Measurements from ENCODE around the gene TRIM46.
"Not testable (repeated sequence)": the region's sequence is repeated elsewhere in the genome, so short reads cannot be mapped to it uniquely, and the experiment has no call there.

The TRIM46 gene

GRCh38 chr1:155187456-155187891 is 13.8 kb downstream of the TRIM46 start:
- DNase-seq = peak; percentile 34

DNA sequence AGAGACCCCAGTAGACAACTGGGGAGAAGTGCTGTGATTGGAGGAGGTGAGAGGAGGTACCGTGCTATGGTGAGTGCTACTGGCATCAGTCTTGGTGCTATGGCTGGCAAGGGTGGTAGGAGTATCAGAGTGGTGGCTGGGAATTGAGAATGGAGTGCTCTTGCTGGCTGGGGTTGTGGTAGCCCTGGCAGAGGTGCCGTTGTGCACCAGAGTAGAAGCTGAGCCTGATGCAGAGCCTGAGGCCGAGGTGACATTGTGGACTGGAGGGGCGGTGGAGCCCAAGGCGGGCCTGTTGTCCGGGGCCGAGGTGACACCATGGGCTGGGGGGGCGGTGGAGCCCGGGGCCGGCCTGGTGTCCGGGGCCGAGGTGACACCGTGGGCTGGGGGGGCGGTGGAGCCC is 14.6 kb downstream of the TRIM46 start:
- DNase-seq = no peak

DNA sequence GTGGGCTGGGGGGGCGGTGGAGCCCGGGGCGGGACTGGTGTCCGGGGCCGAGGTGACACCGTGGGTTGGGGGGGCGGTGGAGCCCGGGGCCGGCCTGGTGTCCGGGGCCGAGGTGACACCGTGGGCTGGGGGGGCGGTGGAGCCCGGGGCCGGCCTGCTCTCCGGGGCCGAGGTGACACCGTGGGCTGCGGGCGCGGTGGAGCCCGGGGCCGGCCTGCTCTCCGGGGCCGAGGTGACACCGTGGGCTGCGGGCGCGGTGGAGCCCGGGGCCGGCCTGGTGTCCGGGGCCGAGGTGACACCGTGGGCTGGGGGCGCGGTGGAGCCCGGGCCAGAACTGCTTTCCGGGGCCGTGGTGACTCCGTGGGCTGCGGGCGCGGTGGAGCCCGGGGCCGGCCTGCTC is 16.3 kb downstream of the TRIM46 start:
- DNase-seq = not testable (repeated sequence)

DNA sequence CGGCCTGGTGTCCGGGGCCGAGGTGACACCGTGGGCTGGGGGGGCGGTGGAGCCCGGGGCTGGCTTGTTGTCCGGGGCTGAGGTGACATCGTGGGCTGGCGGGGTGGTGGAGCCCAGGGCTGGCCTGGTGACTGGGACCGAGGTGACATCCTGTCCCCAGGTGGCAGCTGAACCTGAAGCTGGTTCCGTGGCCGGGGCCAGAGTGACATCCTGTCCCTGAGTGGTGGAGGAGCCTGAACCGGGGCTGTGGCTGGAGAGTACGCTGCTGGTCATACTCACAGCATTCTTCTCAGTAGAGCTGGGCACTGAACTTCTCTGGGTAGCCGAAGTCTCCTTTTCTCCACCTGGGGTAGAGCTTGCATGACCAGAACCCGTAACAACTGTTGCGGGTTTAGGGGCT is 18.3 kb downstream of the TRIM46 start:
- DNase-seq = no peak

- DNase-seq = no peak
Measured at GRCh38 chr1:155192346-155193274, 19.0 kb downstream of the TRIM46 start.

- DNase-seq = peak; percentile 93
Measured at GRCh38 chr1:155193275-155193990, 19.8 kb downstream of the TRIM46 start.

- DNase-seq = not testable (repeated sequence)
Measured at GRCh38 chr1:155193991-155194240, 20.3 kb downstream of the TRIM46 start.

DNA sequence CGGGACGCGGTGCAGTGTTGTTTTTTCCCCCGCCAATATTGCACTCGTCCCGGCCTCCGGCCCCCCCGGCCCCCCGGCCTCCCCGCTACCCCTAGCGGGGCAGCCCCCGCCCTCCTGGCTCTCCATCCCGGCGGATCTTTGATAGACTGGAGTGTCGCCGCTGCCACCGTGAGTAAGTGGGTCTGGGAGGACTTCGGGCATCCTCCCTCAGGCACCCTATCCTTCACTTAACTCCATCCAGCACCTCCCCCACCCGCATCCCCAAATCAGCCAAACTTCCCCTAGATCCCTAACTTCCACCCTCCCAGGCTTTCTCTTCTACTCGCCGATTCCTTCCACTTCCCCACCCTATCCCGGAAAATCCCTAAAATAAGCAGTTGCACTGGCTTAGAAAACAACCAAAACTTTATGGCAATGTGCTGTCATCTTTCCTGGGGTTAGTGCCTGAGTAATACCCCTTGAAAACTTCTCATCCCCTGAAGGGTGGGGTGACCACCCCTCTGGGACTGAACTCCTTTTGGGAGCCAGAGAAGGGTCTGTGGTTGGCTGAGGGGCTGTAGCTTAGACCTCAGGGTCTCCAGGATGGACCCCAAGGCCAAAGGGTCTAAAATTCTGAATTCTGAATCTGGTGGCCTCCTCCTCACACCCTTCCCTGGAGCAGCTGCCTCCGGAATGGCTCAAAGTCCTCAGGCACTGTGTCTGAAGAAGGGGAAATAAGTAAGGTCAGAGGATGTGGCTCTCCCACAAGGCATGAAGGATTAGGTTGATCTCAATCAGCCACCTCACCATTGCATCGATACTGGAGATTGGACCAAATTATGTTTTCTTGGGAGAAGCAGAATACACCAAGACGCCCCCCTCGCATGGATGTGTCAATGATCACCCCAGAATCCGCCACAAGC is 21.8 kb downstream of the TRIM46 start:
- DNase-seq = no peak

DNA sequence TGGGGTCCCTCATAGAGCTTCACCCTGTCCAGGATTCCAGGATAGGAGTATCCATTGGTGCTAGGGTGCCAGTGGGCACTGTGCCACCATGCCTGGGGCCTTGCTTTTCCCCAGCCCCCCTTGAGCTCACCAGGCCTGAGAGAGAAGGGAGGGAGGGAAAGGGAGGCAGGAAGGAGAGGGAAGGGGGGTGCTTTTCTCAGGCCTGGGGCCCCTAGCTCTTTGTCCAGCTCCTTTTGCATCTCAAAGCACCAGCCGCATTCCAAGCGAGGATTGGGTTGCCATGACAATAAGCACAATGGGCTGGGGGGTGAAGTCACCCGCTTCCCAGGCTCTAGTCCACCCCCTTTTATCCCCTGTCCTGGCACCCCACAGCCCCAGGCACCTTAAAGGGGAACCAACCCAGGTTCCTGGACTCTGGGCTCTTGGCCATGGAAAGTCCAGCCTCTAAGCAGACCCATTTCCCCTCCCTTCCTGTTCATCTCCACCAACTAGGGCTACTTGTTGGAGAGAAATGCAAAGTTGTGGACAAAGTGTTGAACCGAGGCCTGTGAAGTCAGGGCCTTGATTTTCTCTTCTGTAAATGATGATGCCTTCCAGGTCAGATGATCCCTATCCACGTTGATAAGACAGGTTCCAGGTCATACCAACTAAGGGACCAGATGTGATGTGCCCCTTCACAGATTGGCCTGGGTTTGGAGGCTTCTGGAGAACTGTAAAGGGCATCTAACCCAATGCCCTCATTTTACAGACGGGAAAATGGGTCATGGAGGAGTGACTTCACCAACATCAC is 22.6 kb downstream of the TRIM46 start:
- DNase-seq = no peak

DNA sequence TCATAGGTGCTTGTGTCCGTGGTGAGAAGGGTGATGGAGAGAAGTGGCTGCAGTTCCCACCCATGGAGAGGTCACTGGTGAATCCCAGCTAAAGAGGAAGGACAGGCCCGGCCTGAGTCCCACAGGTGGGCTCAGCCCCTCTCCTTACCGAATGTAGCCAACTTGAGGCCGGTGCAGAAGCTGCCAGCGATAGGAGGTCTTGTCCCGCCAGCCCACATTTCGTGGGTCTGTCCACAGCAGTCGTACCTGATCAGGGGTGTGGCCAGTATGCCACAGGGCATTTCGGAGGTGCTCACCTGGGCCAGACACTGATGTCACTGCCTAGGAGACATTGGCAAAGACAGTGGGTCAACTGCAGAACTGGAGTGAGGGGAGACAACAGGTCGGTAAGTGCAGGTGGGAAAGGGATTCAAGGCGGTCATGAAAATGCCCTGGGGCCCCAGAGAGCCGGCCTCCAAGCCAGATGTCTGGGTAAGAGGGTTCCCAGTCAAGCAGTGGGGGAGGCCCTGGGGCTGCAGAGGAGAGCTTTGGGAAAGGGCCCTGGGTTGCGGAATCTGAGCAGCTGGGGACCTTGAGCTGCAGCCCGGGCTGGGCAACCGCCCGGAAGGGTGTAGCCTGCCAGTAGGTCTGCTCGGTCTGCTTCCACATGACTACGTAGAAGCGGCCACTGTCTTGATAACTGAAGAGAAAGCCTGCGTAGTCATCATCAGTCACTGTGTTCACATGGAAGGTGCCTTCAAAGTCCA is 23.4 kb downstream of the TRIM46 start:
- DNase-seq = no peak

GRCh38 chr1:155197901-155198546 is 24.4 kb downstream of the TRIM46 start:
- DNase-seq = no peak

DNA sequence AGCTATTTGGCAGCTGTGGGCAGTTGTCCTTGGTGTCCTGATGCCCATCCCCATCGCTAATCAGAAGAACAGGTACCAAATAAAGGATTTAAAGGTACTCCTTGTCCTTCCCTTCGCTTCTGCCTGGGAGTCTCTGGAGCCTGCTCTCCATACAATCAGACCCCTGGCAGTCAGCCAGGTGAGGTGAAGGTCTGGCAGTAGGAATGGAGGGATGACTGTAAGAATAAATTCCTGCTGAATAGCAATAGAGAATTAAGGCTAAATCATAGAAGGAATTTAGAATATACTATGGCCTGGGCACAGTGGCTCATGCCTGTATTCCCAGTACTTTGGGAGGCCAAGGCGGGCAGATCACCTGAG is 24.9 kb downstream of the TRIM46 start:
- no peak for DNase-seq

DNA sequence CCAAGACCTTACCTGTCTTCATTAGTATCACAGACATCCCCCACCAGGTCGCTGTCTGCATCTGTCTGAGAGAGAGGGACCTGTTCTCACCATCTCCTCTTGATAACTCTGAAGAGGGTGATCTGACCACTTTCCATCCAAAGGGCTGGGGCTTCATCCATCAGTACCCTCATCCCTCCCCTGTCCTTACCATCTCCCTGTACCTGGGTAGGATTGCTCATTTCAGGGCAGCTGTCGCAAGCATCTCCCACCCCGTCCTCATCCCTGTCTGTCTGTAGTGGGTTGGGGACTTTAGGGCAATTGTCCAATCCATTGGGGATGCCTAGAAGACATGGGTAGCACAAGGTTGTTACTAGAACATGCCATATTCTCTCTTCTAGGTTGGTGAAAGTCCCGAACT is 26.1 kb downstream of the TRIM46 start:
- DNase-seq = no peak

DNA sequence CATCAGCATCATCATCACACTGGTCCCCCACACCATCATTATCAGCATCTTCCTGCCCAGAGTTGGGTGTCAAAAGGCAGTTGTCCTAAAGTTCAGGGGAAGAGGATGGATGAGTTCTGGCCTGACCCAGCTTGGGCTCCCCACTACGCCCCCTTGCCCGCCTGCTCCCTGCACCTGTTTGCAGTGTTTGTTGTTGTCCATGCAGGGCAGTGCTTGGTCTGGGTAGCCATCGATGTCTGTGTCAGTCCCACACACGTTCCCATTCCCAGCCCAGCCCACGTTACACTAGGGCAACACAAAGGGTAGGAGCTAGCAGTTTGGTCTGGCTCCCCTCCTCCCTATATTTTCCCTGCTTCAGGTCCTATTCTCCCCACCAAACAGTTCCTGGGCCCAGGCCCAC is 27.3 kb downstream of the TRIM46 start:
- DNase-seq = no peak

DNA sequence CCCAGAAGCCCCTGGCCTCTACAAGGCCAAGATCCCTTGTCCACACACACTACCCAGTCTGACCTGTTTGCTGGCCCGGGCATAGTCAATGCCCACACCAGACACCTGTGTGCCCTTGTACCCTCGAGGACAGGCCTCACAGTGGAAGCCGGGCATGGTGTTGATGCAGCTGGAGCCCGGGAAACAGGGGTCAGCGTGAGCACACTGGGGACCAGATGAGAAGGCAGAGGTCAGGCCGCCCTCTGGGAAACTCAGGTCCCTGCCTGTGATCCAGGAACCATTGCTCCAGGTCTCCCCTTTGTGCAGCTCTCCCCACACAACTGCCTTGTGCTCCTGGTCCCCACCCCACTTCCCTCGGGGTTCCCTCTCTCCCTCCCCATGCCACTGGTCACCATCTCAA is 28.5 kb downstream of the TRIM46 start:
- DNase-seq = no peak

- no peak for DNase-seq
Measured at GRCh38 chr1:155202731-155203515, 29.3 kb downstream of the TRIM46 start.

GRCh38 chr1:155205035-155205434 is 31.4 kb downstream of the TRIM46 start:
- no peak for DNase-seq

DNA sequence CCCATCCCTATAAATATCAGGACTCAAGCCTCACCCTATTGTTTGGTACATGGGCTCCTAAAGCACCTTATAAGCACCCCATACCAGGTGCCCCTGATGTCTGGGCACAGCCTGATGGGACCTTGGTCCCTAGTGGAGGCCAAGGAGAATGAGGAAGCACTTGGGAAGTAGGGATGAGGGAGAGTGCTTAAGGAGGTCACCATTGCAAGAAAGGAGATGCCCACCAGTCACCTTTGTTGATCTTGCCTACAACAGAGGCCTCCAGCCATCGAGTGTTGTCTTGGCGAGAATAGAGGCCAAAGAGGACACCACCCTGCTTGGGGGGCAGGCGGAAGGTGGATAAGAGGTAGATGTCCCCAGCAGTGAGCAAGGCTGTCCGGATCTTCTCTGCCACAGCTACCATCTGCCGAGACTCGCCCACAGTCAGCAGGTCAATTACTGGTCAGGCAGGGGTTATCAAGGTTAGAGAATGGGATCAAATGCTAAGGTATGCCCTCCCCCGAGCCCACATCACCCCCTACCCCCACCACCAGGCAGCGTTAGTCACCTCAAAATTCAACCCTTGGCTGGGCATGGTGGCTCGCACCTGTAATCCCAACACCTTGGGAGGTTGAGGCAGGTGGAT is 32.4 kb downstream of the TRIM46 start:
- no peak for DNase-seq

DNA sequence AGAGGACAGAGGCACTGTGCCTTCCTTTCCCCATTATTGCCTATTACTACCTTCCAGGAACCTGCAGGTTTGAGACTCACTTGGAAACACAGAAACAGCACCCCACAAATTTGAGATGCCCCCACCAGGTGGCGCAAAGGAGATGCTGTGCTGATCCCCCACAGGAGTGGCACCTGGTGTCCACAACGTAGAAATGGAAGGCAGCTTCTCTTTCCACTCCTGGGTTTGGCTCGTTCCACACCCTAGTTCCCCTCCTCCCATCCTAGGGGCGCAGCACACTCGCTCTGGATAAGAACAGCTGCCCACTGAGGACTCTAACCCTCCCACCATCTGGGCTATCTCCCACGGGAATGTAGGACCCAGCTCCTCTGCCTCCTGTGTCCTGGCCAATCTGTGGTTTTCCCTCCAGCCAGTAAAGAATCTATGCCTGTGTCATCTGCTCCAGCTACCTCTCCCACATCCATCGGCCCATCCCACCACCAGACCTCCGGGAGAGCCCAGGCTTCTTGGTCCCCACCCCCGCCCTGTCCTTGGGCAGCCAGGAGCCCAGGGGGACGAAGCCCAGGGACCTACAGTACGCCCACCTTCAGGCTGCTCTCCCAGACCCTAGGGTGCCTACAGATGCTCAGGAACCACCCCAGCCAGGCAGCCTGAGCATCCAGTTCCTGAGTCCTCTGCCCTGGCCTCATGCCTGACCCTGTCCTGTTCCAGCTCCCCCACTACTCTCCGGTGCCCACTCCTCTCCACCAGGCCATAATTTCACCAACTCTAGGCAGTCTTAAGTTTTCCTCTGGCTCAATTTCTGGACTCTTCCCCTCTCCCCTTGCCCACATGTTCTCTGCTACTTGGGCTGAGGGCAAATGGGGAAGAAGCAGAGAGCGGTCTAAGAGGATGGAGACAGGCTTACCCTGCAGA is 33.5 kb downstream of the TRIM46 start:
- DNase-seq = peak; percentile 88
